Amygdala (tissue), 56 donors: ENCODE results near the gene ALOX12B.

Experiments
- DNase-seq, 56 donors: peaks; one replicate each; lab custom pipeline; 2025; lab: John Stamatoyannopoulos, UW

Gene ALOX12B

DNA sequence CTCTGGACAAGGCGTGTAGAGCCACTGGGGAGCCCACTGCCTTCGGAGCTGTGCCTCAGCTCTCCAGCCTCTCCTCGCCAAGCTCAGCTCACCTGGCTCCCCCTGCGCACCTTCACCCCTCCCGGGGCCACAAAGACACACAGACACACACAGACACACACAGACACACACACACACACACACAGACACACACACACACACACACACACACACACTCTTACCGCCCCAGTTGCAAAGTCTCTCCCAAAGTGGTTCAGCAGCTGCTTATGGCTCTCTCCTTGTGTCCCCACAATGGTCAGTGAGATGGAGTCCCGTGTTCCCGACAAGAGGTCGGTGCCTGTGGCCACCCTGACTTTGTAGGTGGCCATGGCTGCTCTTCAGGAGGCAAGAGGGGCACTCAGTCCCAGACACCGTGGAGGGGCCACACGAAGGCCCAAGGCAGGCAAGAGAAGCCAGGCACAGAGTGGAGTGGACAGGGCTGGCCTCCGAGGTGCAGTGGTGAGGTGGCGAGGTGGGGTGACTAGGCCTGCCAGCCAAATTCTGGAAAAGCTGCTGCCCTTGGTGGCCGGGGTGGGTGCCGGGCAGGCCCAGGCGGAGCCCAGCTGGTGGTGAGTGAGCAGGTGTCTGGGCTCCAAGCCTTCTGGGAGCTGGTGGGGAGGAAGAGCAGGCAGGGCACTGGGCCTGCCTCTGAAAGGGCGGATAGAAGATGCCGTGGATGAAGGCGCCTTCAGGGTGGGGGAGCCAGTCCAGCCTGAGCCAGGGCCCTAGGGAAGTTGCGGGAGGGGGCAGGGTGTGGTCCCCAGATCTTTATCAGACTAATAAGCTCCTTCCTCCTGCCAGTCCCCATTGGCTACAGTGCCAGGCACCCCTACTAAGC lies at the start of gene ALOX12B:
TSS of gene ALOX12B (minus strand) at position 642 of the 877 bp plus-strand sequence. CDS start at position 368, 274 bp downstream.
- DNase-seq: no peak

DNA sequence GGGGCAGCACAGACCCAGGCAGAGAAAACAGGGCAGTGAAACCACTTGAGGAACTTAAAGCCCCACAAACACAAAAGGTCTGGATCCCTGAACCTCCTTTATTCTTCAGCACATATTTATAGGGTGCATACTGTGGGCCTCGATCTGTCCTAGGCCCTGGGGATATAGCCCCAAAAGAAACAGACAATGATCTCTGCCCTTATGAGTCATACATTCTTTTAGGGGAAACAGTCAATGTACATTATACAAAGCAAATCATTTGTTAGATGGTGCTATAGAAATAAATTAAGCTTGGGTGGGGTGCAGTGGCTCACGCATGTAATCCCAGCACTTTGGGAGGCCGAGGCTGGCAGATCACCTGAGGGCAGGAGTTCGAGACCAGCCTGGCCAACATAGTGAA lies 46.4 kb upstream of the ALOX12B start:
- no peak for DNase-seq

DNA sequence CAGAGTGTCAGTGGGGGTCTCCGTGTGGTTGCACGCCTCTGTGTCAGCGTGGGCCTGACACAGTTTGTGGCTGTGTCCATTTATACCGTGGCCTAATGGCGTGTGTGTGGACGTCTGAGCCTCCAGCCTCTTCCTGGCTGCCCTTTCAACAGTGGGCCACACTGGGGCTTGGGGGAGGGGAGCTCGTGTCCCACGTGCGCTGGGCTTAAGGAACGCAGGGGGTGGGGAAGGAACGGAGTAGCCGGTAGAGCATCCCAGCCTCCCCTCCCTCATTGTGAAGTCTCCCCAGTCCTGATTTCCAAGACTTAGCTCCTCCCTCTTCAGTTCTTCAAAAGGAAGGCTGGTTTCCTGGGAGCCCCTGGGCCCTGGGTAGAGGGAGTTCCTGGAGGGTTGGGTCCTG lies 45.9 kb upstream of the ALOX12B start:
- DNase-seq: no peak

DNA sequence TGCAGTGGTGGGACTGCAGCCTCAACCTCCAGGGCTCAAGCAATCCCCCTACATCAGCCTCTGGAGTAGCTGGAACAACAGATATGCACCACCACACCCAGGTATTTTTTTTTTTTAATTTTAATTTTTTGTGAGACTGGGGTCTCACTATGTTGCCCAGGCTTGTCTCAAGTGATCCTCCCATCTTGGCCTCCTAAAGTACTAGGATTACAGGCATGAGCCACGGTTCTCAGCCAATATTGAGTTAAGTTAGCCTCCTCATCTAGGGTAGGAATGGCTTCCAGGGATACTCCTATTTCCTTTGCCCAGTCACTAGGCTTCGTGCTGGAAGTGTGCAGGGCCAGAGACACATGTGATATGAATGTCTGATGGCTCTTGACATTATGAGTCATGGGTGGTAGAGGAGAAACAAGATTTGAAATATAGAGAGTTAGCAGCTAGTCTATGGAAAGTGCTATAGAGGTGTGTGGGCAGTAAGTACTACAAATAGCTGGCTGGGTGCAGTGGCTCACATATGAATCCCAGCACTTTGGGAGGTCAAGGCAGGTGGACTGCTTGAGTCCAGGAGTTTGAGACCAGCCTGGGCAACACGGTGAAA lies 44.4 kb upstream of the ALOX12B start:
- DNase-seq: no peak

DNA sequence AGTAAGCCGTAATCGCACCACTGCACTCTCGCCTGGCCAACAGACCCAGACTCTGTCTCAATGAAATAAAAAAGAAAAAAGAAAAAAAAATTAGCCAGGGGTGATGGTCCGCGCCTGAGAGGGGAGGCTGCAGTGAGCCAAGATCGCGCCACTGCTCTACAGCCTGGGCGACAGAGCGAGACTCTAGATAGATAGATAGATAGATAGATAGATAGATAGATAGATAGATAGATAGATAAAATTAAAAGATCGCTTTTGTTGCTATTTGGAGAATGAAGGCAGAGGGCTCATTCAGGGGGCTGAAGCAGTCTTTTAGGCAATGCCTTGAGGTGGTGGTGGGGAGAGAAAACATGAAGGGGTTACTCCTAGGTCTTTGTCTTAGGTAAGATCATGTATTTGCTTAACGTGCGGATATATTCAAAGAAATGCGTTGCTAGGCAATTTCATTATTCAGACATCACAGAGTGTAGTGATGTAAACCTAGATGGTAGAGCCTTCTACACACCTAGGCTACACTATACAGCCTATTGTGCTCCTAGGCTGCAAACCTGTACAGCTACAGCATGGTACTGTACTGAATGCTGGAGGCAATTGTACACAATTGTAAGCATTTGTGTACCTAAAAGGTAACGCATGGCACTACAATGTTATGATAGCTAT lies 40.7 kb upstream of the ALOX12B start:
- no peak for DNase-seq

DNA sequence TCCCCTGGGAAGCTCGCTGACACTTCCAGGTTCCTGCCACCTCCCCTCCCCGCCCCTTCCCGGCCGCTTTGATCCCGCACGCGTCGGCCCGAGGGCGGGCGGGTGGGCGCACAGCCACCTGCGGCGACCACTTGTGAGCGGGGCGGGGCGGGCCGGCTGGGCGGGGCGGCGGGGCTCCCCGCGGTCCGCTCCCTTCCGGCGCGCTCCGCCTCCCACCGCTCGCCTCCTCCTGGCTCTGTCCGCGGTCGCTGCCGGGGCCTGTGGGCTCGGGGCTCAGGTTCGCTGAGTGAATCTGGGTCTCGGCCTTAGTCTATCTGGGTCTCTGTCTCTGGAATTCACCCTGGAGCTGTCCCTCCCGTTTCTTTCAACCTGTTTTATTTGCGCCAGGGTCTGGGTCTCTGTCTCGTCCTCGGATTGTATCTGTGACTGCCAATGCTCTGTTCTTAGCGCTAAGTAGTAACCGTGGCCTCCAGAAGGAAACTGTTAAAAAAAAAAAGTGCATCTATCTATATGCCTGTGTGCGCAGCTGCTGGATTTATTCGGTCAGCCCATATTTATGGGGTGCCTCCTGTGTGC lies 39.1 kb upstream of the ALOX12B start:
- DNase-seq: peak in 15 of 56 donors; percentile 10 to 68 (median 35)

DNA sequence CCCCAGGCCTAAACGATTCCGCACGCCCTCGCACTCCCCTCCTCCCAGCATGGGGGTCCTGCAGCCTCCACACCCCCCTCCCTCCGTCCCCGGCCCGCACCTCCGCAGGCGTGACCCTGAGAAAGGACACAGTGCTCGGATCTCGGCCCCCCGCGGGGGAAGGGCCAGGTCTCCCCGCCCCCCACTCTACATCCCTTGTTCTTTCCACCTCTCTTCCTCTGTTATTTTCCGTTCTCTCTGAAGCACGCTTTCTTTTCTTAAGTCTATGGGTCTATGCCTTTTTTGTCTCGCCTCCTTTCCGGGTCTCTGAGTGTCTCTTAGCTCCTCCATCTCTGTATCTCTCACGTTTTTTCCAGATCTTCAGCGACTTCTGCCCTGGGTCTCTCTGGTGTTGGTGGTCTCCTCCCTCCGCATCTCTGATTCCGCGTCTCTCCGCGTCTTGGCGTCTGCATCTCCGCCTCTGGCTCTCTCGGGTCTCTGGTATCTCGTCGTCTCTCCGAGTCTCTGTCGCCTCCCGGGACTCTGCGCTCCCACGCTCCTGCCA lies 38.5 kb upstream of the ALOX12B start:
- DNase-seq: peak in 4 of 56 donors; percentile 52 to 68 (median 60)

DNA sequence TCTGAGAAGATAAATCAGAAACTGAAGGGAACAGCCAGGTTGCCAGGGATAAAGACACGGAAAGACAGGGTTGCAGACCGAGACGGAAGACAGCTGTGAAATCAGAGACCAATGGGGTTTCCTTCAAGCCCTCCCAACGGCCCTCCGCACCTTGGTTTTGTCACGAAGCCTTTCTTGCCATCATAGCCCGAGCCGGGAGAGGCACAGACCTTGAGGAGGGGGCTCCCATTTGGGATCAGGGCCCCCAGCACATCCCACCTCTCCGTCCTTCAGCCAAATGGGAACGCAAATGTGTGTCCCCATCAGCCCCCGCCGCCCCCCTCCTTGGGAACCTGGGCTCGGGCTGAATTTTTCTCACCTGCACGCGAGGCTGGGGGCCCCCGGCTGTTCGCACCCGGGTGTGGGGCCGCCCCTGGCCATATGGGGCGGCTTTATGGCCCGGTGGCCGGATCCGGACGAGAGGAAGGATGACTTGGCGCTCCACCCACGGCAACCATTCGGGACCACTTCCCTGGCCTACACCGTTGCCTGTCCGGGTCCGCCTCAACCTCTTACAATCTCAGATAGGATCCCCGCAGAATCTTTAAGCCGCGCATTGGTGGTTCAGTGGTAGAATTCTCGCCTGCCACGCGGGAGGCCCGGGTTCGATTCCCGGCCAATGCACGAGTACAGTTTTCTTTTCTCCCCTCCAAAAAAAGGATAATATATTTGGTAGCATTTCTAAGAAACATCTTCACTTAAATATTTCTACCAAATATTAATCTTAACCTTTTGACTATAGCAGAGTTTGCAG lies 37.8 kb upstream of the ALOX12B start:
- DNase-seq: peak in 52 of 56 donors; percentile 26 to 92 (median 69)

DNA sequence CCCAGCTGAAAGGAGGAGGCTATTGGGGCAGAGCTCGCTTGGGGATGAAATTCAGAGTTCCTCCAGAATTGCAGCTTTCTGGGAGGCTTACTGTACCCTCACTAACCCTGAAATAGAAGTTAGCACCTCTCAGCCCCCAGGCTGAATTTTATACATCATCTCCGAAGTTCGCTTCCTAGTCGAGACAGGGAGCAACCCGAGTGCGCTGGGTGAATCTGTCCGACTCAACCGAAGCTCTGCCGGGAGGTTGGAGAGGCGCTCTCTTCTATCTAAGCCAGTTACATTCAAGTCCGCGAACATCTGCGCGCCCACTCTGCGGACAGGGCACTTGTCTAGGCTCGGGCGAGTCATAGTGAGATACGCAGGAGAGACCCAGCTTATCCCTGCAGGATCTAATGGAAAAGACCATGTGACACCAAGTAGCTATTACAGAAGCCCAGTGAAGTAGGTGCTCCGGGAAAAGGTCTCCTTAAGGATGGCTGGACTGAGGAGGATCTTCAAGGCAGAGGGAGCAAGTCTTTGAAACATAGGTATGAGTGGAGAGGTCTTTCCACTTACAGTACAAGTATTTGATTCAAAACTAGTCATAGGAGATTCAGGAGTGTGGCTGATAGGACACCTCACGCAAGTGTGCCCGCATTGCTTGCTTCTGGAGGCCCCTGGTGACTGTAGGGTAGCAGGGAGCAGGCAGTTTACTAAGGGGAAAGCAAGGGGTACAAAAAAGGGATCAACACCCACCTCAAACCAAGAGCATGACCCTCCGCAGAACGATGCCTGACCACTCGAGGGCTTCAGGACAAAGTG lies 37.0 kb upstream of the ALOX12B start:
- peak in 6 of 56 donors; percentile 4 to 34 (median 20) for DNase-seq

DNA sequence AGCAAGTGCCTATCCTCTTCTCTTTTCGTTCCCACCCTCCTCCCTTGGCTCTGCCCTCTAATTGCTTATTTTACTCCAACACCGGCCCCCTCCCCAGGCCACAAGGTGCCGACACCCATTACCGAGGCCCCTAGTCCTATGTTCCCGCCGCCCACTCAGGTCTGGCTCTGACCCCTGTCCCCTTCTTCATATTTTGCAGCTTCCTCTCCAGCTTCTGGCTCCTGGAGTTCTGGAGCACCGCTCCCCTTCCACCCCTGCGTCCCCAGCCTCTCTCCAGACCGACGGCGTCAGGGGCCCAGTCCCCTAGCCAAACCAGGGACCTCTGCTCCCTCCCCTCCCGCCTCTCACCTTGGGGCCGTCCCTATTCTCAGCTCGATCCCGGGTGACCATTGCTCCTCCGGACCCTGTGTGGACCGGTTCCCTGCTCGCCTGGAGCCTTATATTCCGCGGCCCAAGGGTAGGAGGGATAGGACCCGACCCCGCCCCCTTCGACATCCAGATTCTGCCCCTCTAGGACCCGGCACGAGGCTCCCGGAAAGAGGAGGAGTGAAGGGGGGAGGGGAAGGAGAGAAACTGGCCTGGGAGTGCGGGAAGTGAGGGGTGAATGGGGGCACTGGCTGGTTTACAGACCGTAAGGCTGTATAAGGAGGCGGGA lies 36.3 kb upstream of the ALOX12B start, which contains the start of gene HES7:
TSS of gene HES7 (minus strand) at position 412 of the 655 bp plus-strand sequence. CDS start at position 390, 22 bp downstream.
- DNase-seq: no peak

DNA sequence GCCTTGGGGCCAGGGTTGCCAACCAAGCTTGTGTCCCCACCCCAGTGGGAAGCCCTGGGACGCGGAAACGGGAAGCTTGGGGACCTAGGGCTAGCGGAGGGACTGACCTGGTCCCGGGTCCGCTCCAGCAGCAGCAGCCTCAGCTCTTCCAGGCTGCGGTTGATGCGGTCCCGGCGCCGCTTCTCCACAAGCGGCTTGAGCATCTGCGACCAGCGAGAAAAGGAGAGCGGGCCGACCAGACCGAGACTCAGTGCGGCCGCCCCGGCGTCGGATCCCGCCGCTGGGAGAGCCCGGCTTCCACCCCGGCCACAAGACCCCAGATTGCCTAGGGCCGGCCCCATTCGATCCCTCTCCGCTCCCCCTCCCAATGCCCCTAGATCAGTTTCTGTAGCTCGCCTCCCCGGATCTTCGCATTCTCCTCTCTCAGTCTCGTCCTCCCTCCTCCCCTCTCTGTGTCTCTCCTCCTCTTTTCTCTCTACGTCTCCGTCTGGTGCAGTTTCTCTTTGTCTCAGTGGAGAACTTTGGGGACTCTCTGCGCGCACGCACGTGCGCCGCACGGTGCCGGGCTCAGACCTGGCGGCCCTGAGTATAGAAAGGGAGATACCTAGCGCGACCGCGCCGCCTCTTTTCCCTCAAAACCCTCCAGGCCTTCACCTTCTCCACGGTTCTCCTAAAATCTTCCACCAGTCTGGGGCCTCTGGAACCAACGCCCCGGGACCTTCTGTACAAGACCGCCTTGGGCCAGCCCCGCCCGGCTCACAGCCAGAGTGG lies 35.6 kb upstream of the ALOX12B start:
- DNase-seq: peak in 6 of 56 donors; percentile 9 to 50 (median 29)

DNA sequence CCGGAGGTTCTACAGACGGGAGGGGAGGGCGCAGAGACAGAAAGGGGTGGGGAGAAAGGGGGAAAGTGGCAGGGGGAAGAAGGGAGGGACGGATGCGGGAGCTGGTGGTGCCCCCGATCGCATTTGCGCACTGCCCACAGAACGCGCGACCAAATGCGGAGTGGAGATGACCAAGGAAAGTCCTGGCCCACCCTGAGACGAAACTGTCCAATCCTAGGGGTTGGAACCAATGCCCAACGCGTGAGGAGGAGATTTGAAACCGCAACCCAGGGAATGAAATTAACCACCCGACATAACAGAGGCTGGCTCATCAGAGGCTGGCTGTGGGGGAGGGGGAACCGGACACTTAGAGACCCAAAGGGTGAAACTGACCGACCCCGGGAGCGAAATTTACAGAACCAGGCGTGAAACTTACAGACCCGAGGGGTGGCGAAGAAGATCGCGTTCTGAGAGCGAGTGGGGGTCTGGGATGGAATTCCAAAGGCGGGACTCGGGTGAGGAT lies 35.0 kb upstream of the ALOX12B start:
- peak in 5 of 56 donors; percentile 30 to 50 (median 42) for DNase-seq

DNA sequence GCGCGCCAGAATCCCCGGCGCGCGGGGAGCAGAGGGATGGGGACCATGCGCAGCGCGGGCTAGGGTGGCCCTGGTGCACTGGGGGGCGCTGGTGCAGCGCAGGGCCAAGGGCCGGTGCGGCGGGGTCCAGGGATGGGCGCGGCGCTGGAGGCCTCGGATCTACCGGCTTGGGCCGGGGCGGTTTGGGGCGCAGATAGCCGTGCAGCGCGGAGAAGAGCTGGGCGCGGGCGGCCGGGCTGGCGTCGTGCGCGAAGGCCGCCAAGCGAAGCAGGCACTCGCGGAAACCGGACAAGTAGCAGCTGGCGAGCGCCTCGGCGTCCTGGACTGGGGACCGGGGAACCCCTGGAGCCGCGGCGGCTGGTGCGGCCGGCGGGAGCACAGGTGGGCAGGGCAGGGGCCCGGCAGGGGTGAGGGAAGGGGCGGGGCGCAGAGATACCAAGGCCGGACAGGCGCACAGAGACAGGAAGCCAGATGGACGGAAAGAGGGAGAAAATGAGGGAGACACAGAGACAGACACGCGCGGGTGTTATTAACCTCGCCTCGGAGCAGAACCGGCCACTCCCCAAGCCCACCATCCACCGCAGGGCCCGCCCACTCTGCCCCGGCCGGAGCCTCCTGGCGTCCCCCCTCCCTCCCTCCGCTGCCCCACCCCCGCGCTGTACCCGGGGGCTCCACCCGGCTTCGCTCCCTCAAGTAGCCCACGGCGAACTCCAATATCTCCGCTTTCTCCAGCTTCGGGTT lies 34.3 kb upstream of the ALOX12B start:
- DNase-seq: peak in 44 of 56 donors; percentile 10 to 82 (median 58)

DNA sequence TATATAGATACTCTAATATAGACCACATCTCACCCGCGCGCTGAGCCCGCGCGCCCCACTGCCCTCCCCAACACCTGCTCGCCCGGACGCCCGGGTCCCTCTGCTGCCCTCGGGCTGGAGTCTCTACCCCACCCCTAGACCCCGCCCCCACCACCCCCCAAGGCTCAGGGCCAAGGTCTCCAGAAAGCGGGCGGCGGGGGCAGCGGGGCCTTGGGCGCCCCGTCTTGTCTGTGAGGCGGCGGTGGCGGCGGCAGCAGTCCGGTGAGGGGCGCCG lies 33.8 kb upstream of the ALOX12B start:
- peak in 3 of 56 donors; percentile 52 to 71 (median 69) for DNase-seq

DNA sequence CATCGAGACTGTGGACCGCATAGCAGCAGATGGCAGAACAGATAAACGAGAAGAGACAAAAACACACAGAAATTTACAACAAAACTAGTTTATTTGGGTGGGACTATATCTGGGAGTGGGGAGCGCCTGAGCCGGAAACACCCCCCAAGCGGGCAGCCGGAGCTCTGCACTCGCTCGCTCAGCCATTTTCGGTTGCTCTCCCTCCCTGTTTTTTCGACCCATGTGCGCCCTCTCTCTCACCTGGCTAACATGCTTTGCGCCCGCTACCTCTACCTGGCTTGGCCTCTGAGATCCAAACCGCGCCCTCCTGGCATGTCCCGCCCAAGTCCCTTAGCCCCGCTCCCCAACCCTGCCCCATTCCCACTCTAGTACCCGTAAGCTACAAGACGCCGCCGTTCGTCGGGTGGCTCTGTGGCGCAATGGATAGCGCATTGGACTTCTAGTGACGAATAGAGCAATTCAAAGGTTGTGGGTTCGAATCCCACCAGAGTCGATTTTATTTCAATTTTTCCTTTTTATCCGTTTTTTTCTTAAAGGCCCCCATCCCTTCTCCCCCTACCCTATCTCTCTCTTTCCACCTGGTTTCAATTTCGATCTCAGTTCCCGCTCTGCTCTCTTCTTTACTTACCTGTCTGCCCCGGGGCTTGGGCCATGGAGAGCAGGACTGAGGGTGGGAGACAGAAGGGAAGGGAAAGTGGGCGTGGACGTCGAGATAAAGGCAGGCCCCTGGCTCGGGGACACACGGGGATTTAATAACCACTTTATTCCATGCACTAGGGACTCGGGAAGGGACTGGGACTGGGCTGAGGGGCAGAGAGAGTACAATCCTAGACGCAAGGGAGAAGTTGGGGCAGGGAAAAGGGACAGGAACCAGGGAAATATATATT lies 33.2 kb upstream of the ALOX12B start:
- peak in 37 of 56 donors; percentile 15 to 81 (median 57) for DNase-seq
